Measurements from ENCODE around the gene SLC25A13. TPM values are rescaled to one million over a fixed set of nuclear protein-coding genes. Genes with fewer than 3 reads are reported as not detected.

The SLC25A13 gene
- total and polyA plus RNA-seq, 2 of the 4 experiments (the other 2 are of a cell fraction): 7.4 to 11.7 TPM

DNA sequence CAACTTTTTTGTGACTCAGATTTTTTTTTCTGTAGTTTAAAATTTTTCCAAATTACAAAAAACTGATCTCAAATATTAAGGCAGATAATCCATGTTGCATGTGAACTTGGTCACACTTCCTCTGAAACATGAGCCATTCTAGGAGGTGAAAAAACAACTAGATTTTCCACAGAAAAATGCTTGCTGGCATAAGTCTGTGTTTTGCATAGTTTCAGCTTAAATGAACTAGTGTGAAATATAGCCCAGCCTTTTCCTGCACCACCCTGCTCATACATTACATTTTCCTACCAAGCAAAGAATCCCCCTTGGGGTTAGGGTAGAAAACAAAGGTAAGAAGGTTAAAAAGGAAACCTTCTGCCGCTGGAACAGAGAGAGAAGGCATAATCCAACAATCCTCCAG lies 48.2 kb downstream of the SLC25A13 start:
- no peak overlapping the region for H2BK20ac ChIP-seq (ENCODE audit: low read depth, low read length)
- H2AFZ ChIP-seq (replicated peaks; ENCODE audit: low read length, poor library complexity): no peak overlapping the region
- no peak overlapping the region for H4K91ac ChIP-seq (ENCODE audit: insufficient read depth, low read depth, low read length)
- dilution Hi-C loops (cut with HindIII; ENCODE audit: low sequenced_read_pairs, unreplicated experiment) (no loop called here), in situ Hi-C loops (cut with MboI; ENCODE audit: low sequenced_read_pairs) (no loop called here), intact Hi-C loops (cut with micrococcal nuclease) (no loop called here)
- no peak overlapping the region for H3K56ac ChIP-seq (ENCODE audit: extremely low read depth, insufficient read depth, low read length)
- H3K79me1 ChIP-seq (ENCODE audit: low read depth in 1 of 2, low read length in 2 of 2): peaks cover 0 to 5% of the 10 kb centered on the region in 2 experiments; a peak in 2 of 4 replicates
- H3K23ac ChIP-seq (ENCODE audit: low read depth, low read length): no peak overlapping the region
- no peak overlapping the region for H2BK15ac ChIP-seq (ENCODE audit: low read depth, low read length)
- no peaks in the 10 kb centered on the region for H3K9me1 ChIP-seq (ENCODE audit: insufficient read depth, low read length)
- H3K9ac ChIP-seq (ENCODE audit: low read depth, low read length): no peak overlapping the region
- no peak overlapping the region for H2BK120ac ChIP-seq (ENCODE audit: low read depth, low read length)
- H3K14ac ChIP-seq (replicated peaks; ENCODE audit: low read depth, low read length): no peak overlapping the region
- H3K36me3 ChIP-seq (ENCODE audit: control insufficient read depth, insufficient read depth, low read length): no peaks in the 10 kb centered on the region; the same call in 1 of the 2 replicates
- no peak overlapping the region for H2BK5ac ChIP-seq (ENCODE audit: low read depth, low read length, poor library complexity, severe bottlenecking)
- no peak for TF ChIP-seq RCOR1 (IDR thresholded peaks at IDR 0.05; ENCODE audit: insufficient replicate concordance, low read length)
- no peak for TF ChIP-seq NFE2L2 (IDR thresholded peaks at IDR 0.05; ENCODE audit: low read depth, low read length)
- TF ChIP-seq SMC3 (IDR thresholded peaks at IDR 0.05; ENCODE audit: low read depth, low read length): no peak
- no peak for TF ChIP-seq MAFK (IDR thresholded peaks at IDR 0.05; ENCODE audit: low read depth, low read length)
- no peak for TF ChIP-seq FOS (IDR thresholded peaks at IDR 0.05; ENCODE audit: low read depth, low read length)
- no peak for TF ChIP-seq BHLHE40 (IDR thresholded peaks at IDR 0.05; ENCODE audit: low read depth, low read length)
- no peak for TF ChIP-seq MAZ (IDR thresholded peaks at IDR 0.05; ENCODE audit: borderline replicate concordance, low read depth, low read length)
- no peak for TF ChIP-seq CHD1 (IDR thresholded peaks at IDR 0.05; ENCODE audit: low read depth, low read length)
- TF ChIP-seq, protein P1, sequence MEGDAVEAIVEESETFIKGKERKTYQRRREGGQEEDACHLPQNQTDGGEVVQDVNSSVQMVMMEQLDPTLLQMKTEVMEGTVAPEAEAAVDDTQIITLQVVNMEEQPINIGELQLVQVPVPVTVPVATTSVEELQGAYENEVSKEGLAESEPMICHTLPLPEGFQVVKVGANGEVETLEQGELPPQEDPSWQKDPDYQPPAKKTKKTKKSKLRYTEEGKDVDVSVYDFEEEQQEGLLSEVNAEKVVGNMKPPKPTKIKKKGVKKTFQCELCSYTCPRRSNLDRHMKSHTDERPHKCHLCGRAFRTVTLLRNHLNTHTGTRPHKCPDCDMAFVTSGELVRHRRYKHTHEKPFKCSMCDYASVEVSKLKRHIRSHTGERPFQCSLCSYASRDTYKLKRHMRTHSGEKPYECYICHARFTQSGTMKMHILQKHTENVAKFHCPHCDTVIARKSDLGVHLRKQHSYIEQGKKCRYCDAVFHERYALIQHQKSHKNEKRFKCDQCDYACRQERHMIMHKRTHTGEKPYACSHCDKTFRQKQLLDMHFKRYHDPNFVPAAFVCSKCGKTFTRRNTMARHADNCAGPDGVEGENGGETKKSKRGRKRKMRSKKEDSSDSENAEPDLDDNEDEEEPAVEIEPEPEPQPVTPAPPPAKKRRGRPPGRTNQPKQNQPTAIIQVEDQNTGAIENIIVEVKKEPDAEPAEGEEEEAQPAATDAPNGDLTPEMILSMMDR (conservative IDR thresholded peaks at IDR 0.05; ENCODE audit: low read depth, low read length): no peak
- TF ChIP-seq, protein P2, sequence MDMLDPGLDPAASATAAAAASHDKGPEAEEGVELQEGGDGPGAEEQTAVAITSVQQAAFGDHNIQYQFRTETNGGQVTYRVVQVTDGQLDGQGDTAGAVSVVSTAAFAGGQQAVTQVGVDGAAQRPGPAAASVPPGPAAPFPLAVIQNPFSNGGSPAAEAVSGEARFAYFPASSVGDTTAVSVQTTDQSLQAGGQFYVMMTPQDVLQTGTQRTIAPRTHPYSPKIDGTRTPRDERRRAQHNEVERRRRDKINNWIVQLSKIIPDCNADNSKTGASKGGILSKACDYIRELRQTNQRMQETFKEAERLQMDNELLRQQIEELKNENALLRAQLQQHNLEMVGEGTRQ (IDR thresholded peaks at IDR 0.05; ENCODE audit: low read depth, low read length): no peak
- H3K4me2 ChIP-seq (ENCODE audit: low read depth, low read length): no peak overlapping the region
- H4K20me1 ChIP-seq (ENCODE audit: insufficient read depth, low read length): no peaks in the 10 kb centered on the region
- BruUV-seq (replicated peaks): no TSS peak
- no peak overlapping the region for H2AK9ac ChIP-seq (replicated peaks; ENCODE audit: low read depth, low read length, poor library complexity)
- no peaks in the 10 kb centered on the region for H3K4me1 ChIP-seq (ENCODE audit: control insufficient read depth, insufficient read depth, low read length)
- H2AK5ac ChIP-seq (ENCODE audit: low read depth, low read length): no peak overlapping the region
- no peak overlapping the region for H4K8ac ChIP-seq (ENCODE audit: low read depth in 2 of 2, low read length in 2 of 2)
- no peak overlapping the region for H4K5ac ChIP-seq (ENCODE audit: low read depth, low read length)
- no peaks in the 10 kb centered on the region for H3K27me3 ChIP-seq (ENCODE audit: control insufficient read depth, insufficient read depth, low read length)
- no peak overlapping the region for H3K18ac ChIP-seq (ENCODE audit: low read depth, low read length)
- no peaks in the 10 kb centered on the region for H3K9me3 ChIP-seq (ENCODE audit: control insufficient read depth, insufficient read depth, low read length)
- no peak overlapping the region for H3K4me3 ChIP-seq (ENCODE audit: insufficient read depth, low read depth, low read length)
- ATAC-seq (ENCODE audit: low read depth) (no peak), DNase-seq (no peak)
- CTCF ChIA-PET: interaction anchor here (0.6 kb wide), 1 partner anchor 1436 kb away, joined by 3 read pairs; no protein-coding TSS in a partner anchor
- H3K4ac ChIP-seq (ENCODE audit: low read depth, low read length): no peak overlapping the region
- no peak overlapping the region for H3K27ac ChIP-seq (ENCODE audit: insufficient read depth, low read length)
- no CpG with 5 or more reads among the region's 1 CpG for WGBS, 2 experiments (ENCODE audit: extremely low coverage in 2 of 2, insufficient read length in 1 of 2)
- POLR2A ChIA-PET (ENCODE audit: unreplicated experiment): interaction anchor here (0.5 kb wide), 1 partner anchor 235 kb away, joined by 3 read pairs; no protein-coding TSS in a partner anchor

Measured in IMR-90 (cell line).